Naive B cell (primary cell): ENCODE measurements around the gene NEUROD1. TPM values are rescaled to one million over a fixed set of nuclear protein-coding genes. Genes with fewer than 3 reads are reported as not detected.
A peak's percentile ranks its signal among the peaks of the same experiment; 100 is the strongest.

Experiments
- ATAC-seq, 2 donors: fragments of 150-1000 bp; cut with Tn5 transposase; 2 replicates each; pipeline ENCODE4 v1.10.0; 2021; ENCODE audit warnings: low read depth in 2 of 2, mild to moderate bottlenecking in 2 of 2, moderate library complexity in 2 of 2
- DNase-seq: peaks from one replicate; pipeline ENCODE4 v3.0.0; 2022
- H3K27ac Mint-ChIP-seq, 6 donors: one replicate each; pipeline ENCODE4 v1.8.0; 2020 to 2022; ENCODE audit warnings: mild to moderate bottlenecking in 6 of 6, mixed read lengths in 6 of 6, moderate library complexity in 5 of 6, inconsistent platforms in 2 of 6
- H3K27me3 Mint-ChIP-seq, 3 donors: one replicate each; pipeline ENCODE4 v1.8.0; 2021 to 2022; ENCODE audit warnings: mixed read lengths in 3 of 3, mild to moderate bottlenecking in 1 of 3
- H3K36me3 Mint-ChIP-seq, 2 donors: one replicate each; pipeline ENCODE4 v1.8.0; 2020 to 2022; ENCODE audit warnings: mixed read lengths in 2 of 2, inconsistent platforms in 1 of 2, mild to moderate bottlenecking in 1 of 2
- H3K4me1 Mint-ChIP-seq, 3 donors: one replicate each; pipeline ENCODE4 v1.8.0; 2020 to 2022; ENCODE audit warnings: mixed read lengths in 3 of 3, inconsistent platforms in 1 of 3, mild to moderate bottlenecking in 1 of 3, moderate library complexity in 1 of 3
- H3K4me3 Mint-ChIP-seq, 8 donors: one replicate each; pipeline ENCODE4 v1.8.0; 2020 to 2022; ENCODE audit warnings: mild to moderate bottlenecking in 8 of 8, mixed read lengths in 8 of 8, moderate library complexity in 8 of 8, inconsistent platforms in 2 of 8
- H3K9me3 Mint-ChIP-seq, 7 donors: one replicate each; pipeline ENCODE4 v1.8.0; 2020 to 2022; ENCODE audit warnings: mixed read lengths in 7 of 7, mild to moderate bottlenecking in 5 of 7, inconsistent platforms in 2 of 7, moderate library complexity in 1 of 7
- polyA plus RNA-seq, 6 donors: library from polyadenylated mRNA; unstranded; fragments of 300-500 nt; fragmentation: Illumina TruSeq; gene quantifications; one replicate each; pipeline ENCODE4 v1.2.3, GENCODE V29; 2021; ENCODE audit warnings: low read depth in 6 of 6

Gene NEUROD1
- polyA plus RNA-seq, 6 donors from 2014 or later: not detected

- Mint-ChIP-seq H3K27me3 (peaks cover 22 to 35% (median 33%) of the 10 kb centered on the region in 3 donors), H3K4me1 (peaks cover 22 to 38% (median 23%) of the 10 kb centered on the region in 3 donors), H3K9me3 (peaks cover 1 to 16% (median 13%) of the 10 kb centered on the region in 7 donors), H3K4me3 (no peak overlapping the region), H3K27ac (no peak overlapping the region), H3K36me3 (peaks cover 14 to 15% of the 10 kb centered on the region in 2 donors)
- ATAC-seq (no peak), DNase-seq (no peak)
Measured at GRCh38 chr2:181674461-181674860, 5.9 kb downstream of the NEUROD1 start.

- Mint-ChIP-seq H3K4me1 (peaks cover 18 to 26% (median 23%) of the 10 kb centered on the region in 3 donors), H3K27me3 (peaks cover 22 to 35% (median 34%) of the 10 kb centered on the region in 3 donors), H3K27ac (no peak overlapping the region), H3K36me3 (peaks cover under 1 to 5% of the 10 kb centered on the region in 2 donors), H3K4me3 (peak overlapping the region in 1 of 8 donors; percentile 16), H3K9me3 (peaks cover 0 to 7% (median 5%) of the 10 kb centered on the region in 7 donors)
- ATAC-seq: no peak
- DNase-seq: no peak
Measured at GRCh38 chr2:181673173-181673572, 7.1 kb downstream of the NEUROD1 start.

GRCh38 chr2:181672255-181673008 is 7.9 kb downstream of the NEUROD1 start:
- Mint-ChIP-seq H3K27me3 (peaks cover 22 to 36% (median 28%) of the 10 kb centered on the region in 3 donors), H3K9me3 (peaks cover 0 to 2% (median 0%) of the 10 kb centered on the region in 7 donors), H3K4me3 (peak overlapping the region in 2 of 8 donors; percentile 12 to 22), H3K36me3 (no peaks in the 10 kb centered on the region), H3K4me1 (peaks cover 13 to 20% (median 17%) of the 10 kb centered on the region in 3 donors), H3K27ac (no peak overlapping the region)
- no peak for DNase-seq
- ATAC-seq: peak; percentile 32 to 66

- no peak for DNase-seq
- no peak for ATAC-seq
- Mint-ChIP-seq H3K4me1 (peaks cover 13 to 20% (median 17%) of the 10 kb centered on the region in 3 donors), H3K36me3 (no peaks in the 10 kb centered on the region), H3K27ac (no peak overlapping the region), H3K4me3 (no peak overlapping the region), H3K9me3 (peaks cover 0 to 18% (median 5%) of the 10 kb centered on the region in 7 donors), H3K27me3 (peaks cover 22 to 43% (median 23%) of the 10 kb centered on the region in 3 donors)
Measured at GRCh38 chr2:181670632-181671031, 9.7 kb downstream of the NEUROD1 start.

- H3K27ac Mint-ChIP-seq: no peak overlapping the region
- H3K36me3 Mint-ChIP-seq: no peaks in the 10 kb centered on the region
- no peak for DNase-seq
- H3K9me3 Mint-ChIP-seq: peaks cover 0 to 20% (median 5%) of the 10 kb centered on the region in 7 donors
- ATAC-seq: no peak
- H3K4me3 Mint-ChIP-seq: no peak overlapping the region
- H3K27me3 Mint-ChIP-seq: peaks cover 19 to 43% (median 23%) of the 10 kb centered on the region in 3 donors
- peaks cover under 1 to 2% (median 1%) of the 10 kb centered on the region in 3 donors for H3K4me1 Mint-ChIP-seq
Measured at GRCh38 chr2:181667234-181667633, 13.1 kb downstream of the NEUROD1 start.

- no peak overlapping the region for H3K4me3 Mint-ChIP-seq
- peaks cover 24 to 51% (median 46%) of the 10 kb centered on the region in 3 donors for H3K27me3 Mint-ChIP-seq
- DNase-seq: no peak
- no peak overlapping the region for H3K27ac Mint-ChIP-seq
- no peaks in the 10 kb centered on the region for H3K36me3 Mint-ChIP-seq
- no peak for ATAC-seq
- H3K9me3 Mint-ChIP-seq: peaks cover 0 to 19% (median 5%) of the 10 kb centered on the region in 7 donors
- peaks cover under 1 to 4% (median 2%) of the 10 kb centered on the region in 3 donors for H3K4me1 Mint-ChIP-seq
Measured at GRCh38 chr2:181662287-181662686, 18.0 kb downstream of the NEUROD1 start.

GRCh38 chr2:181660181-181660580 is 20.1 kb downstream of the NEUROD1 start:
- peaks cover 35 to 70% (median 42%) of the 10 kb centered on the region in 3 donors for H3K27me3 Mint-ChIP-seq
- H3K4me1 Mint-ChIP-seq: peaks cover 10 to 13% (median 12%) of the 10 kb centered on the region in 3 donors

GRCh38 chr2:181658444-181658843 is 21.9 kb downstream of the NEUROD1 start:
- H3K36me3 Mint-ChIP-seq: no peaks in the 10 kb centered on the region
- peaks cover 0 to 2% (median 0%) of the 10 kb centered on the region in 7 donors for H3K9me3 Mint-ChIP-seq
- H3K27me3 Mint-ChIP-seq: peaks cover 48 to 81% (median 53%) of the 10 kb centered on the region in 3 donors
- no peak for ATAC-seq
- no peak overlapping the region for H3K4me3 Mint-ChIP-seq
- H3K27ac Mint-ChIP-seq: no peak overlapping the region
- peaks cover 10 to 13% (median 12%) of the 10 kb centered on the region in 3 donors for H3K4me1 Mint-ChIP-seq
- DNase-seq: no peak

More at GRCh38 chr2:181660181-181660580, 20.1 kb downstream of the NEUROD1 start:
- DNase-seq (no peak), ATAC-seq (no peak)
- Mint-ChIP-seq H3K4me3 (no peak overlapping the region), H3K36me3 (no peaks in the 10 kb centered on the region), H3K27ac (no peak overlapping the region), H3K9me3 (no peaks in the 10 kb centered on the region)

GRCh38 chr2:181657379-181657778 is 22.9 kb downstream of the NEUROD1 start:
- Mint-ChIP-seq H3K27me3 (peaks cover 54 to 90% (median 61%) of the 10 kb centered on the region in 3 donors), H3K4me3 (peak overlapping the region; percentile 16 to 94 (median 81)), H3K4me1 (peaks cover 10 to 13% (median 12%) of the 10 kb centered on the region in 3 donors), H3K27ac (no peak overlapping the region), H3K9me3 (peaks cover 0 to 3% (median 0%) of the 10 kb centered on the region in 7 donors), H3K36me3 (no peaks in the 10 kb centered on the region)
- ATAC-seq: peak in 1 of 2 donors; percentile 24
- DNase-seq: no peak

GRCh38 chr2:181656450-181657291 is 23.6 kb downstream of the NEUROD1 start, which contains the start of gene CERKL:
Gene CERKL (minus strand): TSS chr2:181657105. CDS start chr2:181657006, 99 bp downstream.
- H3K27me3 Mint-ChIP-seq: peaks cover 54 to 83% (median 61%) of the 10 kb centered on the region in 3 donors
- peak within 1 kb of the TSS in 2 of 6 donors; percentile 55 to 76 for H3K27ac Mint-ChIP-seq
- H3K36me3 Mint-ChIP-seq: no peaks in the 10 kb centered on the region
- H3K4me3 Mint-ChIP-seq: peak within 1 kb of the TSS; percentile 77 to 94 (median 90)
- ATAC-seq (peak; percentile 65 to 73), DNase-seq (no peak)
- peaks cover 0 to 3% (median 0%) of the 10 kb centered on the region in 7 donors for H3K9me3 Mint-ChIP-seq
- peaks cover 10 to 13% (median 12%) of the 10 kb centered on the region in 3 donors for H3K4me1 Mint-ChIP-seq

- H3K4me3 Mint-ChIP-seq: peak overlapping the region in 4 of 8 donors; percentile 33 to 94 (median 84)
- peaks cover 55 to 71% (median 69%) of the 10 kb centered on the region in 3 donors for H3K27me3 Mint-ChIP-seq
- peaks cover 0 to 3% (median 0%) of the 10 kb centered on the region in 7 donors for H3K9me3 Mint-ChIP-seq
- no peak for ATAC-seq
- no peak for DNase-seq
- H3K36me3 Mint-ChIP-seq: no peaks in the 10 kb centered on the region
- no peak overlapping the region for H3K27ac Mint-ChIP-seq
- H3K4me1 Mint-ChIP-seq: peaks cover 10 to 13% (median 12%) of the 10 kb centered on the region in 3 donors
Measured at GRCh38 chr2:181655519-181655918, 24.8 kb downstream of the NEUROD1 start.

- DNase-seq: no peak
- peaks cover 0 to 3% (median 0%) of the 10 kb centered on the region in 7 donors for H3K9me3 Mint-ChIP-seq
- H3K27ac Mint-ChIP-seq: no peak overlapping the region
- ATAC-seq: no peak
- no peaks in the 10 kb centered on the region for H3K36me3 Mint-ChIP-seq
- H3K27me3 Mint-ChIP-seq: peaks cover 44 to 65% (median 60%) of the 10 kb centered on the region in 3 donors
- H3K4me1 Mint-ChIP-seq: no peaks in the 10 kb centered on the region
- H3K4me3 Mint-ChIP-seq: no peak overlapping the region
Measured at GRCh38 chr2:181649436-181649979, 30.8 kb downstream of the NEUROD1 start.
